Stimulated activated CD4-positive, alpha-beta T cell treated with anti-CD3 and anti-CD28 coated beads, Interleukin-4, amount 100 ng/mL, for 48 hours (primary cell): Measurements from ENCODE around the gene THSD4.
"Not testable (repeated sequence)": the region's sequence is repeated elsewhere in the genome, so short reads cannot be mapped to it uniquely, and the experiment has no call there.

Source experiments
- DNase-seq, 2 donors: peaks; one replicate each; pipeline ENCODE4 v3.0.0-alpha.2; 2020; ENCODE audit warnings: low read depth in 2 of 2

THSD4 gene

DNA sequence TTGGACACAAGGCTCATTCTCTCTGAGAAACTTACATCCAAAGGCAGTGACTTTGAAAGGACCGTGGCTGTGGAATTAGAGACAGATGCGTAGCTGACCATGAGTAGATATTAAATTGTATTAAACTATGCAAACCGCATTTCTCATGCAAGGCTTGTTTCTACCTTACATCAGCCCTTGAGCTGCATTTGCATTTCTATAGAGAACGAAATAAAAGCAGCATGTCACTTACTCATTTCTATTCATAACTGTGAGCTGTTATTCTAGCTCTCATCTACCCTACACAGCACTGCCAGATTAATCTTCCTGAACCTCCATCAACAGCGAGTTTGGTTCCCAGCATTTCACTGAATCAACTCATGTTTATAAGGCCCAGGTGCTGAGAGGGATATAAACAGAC lies 72.3 kb downstream of the THSD4 start:
- no peak for DNase-seq

GRCh38 chr15:71189718-71190117 lies 74.4 kb downstream of the THSD4 start:
- DNase-seq = no peak

DNA sequence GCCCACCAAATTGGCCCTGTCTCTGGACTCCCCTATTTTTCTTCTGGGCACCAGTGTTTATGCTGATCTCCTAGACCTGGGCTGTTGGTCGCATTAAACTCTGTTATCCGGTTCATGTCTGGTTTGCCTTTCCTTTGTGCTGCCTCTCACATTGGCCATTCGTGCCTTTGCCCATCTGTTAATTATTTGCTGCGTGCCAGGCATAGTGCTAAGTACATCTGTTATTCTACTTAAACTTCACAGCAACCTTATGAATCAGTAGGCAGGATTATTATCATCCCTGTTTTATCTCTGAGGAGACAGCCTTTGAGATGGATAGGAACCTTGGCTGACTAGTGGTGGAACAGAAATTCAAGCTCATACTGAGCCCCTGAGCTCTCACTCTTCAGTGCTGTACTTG lies 76.0 kb downstream of the THSD4 start:
- no peak for DNase-seq

DNA sequence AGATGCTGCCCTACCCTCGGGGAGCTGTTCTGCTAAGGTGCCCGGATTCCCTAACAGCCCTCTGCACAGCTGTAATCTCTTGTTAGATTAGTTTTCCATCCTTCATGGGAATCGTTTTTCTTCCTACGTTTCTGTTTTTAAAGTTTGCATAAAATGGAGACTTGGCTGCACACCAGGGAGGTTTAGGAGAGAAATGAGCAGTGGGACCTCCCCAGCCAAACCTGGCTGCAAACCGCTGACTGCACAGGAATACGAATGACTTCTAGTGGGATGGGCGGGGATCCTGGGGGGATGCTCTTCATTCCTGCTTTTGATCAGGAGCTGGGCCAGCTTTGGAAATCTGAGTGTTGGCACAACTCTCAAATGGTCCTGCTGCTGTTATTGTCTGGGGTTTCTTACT lies 77.5 kb downstream of the THSD4 start:
- DNase-seq = no peak

GRCh38 chr15:71194286-71194685 lies 79.0 kb downstream of the THSD4 start:
- DNase-seq = no peak

- DNase-seq = no peak
Measured at GRCh38 chr15:71195242-71195641, 80.0 kb downstream of the THSD4 start.

DNA sequence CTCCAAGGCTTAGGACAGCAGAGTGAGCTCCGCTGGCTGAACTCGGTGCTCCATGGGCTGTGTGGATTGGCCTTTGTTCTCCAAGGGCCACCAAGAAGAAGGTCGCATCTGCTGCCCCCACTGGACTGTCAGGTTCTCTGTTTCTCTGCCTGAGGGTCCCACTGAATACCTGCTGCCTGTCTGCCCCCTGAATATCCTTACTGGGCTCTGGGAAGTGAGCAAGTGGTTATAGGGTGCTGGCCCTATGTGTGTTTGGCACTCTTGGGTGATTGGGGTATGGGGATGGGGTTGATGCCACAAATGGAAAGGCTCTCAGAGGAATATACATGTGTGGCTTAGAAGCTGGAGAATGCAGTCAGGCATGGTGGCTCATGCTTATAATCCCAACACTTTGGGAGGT lies 82.3 kb downstream of the THSD4 start:
- no peak for DNase-seq

GRCh38 chr15:71198846-71199245 lies 83.6 kb downstream of the THSD4 start:
- no peak for DNase-seq

GRCh38 chr15:71199384-71200351 lies 84.4 kb downstream of the THSD4 start:
- no peak for DNase-seq

GRCh38 chr15:71201477-71201876 lies 86.2 kb downstream of the THSD4 start:
- DNase-seq = no peak

GRCh38 chr15:71202712-71203111 lies 87.4 kb downstream of the THSD4 start:
- DNase-seq = no peak

GRCh38 chr15:71203586-71204474 lies 88.6 kb downstream of the THSD4 start:
- DNase-seq = no peak

- DNase-seq = no peak
Measured at GRCh38 chr15:71207141-71207540, 91.9 kb downstream of the THSD4 start.

DNA sequence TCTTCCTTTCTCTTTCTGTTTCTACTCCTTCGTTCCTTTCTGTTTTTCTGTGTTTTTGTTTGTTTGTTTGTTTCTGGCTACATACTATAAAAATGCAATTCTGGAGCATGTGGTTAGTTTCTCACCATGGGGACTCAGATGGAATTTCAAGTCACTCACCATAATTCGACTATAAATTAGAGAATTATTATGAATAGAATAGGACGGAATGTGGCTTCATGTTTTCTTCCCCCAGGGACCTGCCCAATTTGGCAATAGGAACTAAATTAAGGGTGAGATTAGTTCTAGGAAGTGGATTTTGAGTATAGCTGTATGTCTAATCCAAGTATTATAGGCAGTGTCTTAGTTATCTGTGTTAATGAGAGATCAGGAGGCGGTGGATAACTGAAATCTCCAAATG lies 96.9 kb downstream of the THSD4 start:
- no peak for DNase-seq

- DNase-seq = not testable (repeated sequence)
Measured at GRCh38 chr15:71213943-71214342, 98.7 kb downstream of the THSD4 start.

- DNase-seq = no peak
Measured at GRCh38 chr15:71215126-71215894, 100.0 kb downstream of the THSD4 start.

DNA sequence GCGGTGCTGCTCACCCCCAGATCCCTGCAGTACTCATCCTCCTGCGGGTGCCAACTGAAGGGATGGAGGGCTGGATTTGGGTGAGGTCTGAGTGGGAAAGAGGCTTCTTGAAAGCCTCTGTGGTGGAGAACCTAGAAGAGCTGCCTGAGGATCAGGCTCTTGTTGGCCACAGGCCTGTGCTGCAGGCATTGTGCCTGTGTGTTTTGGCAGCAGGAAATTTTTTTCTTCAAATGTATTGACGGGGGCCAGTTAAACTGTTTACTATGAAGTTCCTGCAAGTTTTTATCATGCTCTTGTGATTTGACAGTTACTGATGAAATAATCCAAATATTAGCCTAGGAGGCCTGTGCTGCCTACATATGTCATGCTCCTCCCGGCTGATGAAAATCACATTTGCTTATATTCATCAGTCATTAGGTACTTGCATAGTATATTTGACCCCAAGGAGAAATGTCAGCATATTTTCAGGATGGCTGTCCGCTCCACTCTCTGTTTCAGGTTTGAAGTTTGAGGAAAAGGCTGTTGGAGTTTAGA lies 103.1 kb downstream of the THSD4 start:
- DNase-seq = no peak

GRCh38 chr15:71219101-71219500 lies 103.8 kb downstream of the THSD4 start:
- DNase-seq = no peak

DNA sequence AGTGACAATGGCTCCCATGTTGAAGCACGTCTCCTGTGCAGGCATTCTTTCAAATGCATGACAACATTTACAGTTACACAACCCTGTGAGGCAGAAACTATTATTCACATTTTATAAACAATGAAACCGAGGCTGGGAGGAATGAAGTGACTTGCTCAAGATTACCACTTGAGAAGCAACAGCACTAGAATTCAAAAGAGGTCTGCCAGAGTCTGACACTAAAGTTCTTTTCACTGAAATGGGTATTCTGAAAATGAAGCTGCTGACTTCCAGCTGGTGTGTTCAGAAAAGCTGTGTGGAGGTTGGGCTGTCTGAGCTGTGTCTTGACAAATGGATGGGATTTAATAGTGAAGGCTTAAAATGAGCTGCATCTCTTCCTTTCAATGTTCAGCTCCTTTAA lies 104.4 kb downstream of the THSD4 start:
- no peak for DNase-seq

DNA sequence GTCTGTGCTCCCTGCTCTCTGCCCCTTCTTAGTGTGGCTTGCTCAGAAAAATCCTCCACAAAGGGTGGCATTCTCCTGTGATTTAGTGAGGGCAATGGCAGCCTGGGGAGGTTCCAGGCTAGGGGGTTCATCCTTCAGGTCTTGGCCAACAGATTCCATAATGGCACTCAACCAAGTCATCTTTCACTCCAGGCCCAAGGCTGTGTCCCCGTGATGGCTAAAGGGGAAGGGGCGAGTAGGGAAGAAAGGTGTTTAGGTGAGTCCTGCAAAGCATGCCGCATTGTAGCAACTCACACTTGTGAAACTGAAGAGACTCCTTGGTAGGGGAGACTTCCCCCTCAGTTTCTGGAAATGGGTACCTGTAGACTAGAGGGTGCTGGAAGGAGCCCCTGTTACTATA lies 105.6 kb downstream of the THSD4 start:
- DNase-seq = no peak

DNA sequence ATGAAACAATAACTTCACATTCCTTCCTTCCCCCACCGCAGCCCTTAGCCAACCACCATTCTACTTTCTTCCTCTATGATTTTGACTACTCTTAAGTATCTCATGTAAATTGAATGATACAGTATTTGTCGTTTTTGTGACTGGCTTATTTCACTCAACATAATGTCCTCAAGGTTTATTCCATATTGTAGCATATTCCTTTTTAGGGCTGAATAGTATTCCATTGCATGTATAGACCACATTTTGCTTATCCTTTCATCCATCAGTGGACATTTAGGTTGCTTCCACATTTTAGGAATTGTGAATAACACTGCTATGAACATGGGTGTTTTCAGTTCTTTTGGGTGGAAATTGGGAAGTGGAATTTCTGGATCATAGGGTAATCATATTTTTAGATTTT lies 106.1 kb downstream of the THSD4 start:
- no peak for DNase-seq

DNA sequence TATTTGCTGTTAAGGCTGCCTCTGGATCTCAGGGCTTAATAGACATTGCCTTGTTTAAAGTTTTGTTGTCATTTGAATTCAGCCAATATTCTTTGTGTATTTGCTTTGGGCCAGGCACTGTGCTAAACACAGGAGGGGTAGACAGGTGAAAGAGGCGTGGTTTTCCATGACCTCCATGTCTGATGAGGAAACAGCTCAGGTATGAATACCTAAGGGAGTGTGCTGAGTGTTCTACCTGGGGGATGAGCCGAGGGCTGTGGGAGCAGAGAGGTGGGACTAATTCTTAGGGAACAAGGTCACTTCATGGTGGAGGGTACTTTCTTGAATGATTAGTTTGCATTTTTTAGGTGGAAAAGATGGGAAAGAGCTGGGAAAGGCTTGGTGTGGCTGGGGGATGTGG lies 108.2 kb downstream of the THSD4 start:
- no peak for DNase-seq
